Neuronal stem cell (in vitro differentiated cells): Measurements from ENCODE around the gene CNPY2.

Experiments
- DNase-seq: peaks from one replicate; pipeline ENCODE4 v3.0.0-alpha.2; 2013; ENCODE audit warnings: low spot score
- H2AFZ ChIP-seq: one replicate; pipeline ENCODE4 v1.6.1; 2013; ENCODE audit warnings: mild to moderate bottlenecking, low read length, inconsistent platforms
- H2AK5ac ChIP-seq: 2 replicates; pipeline ENCODE4 v1.6.1; 2013; ENCODE audit warnings: low read depth, mild to moderate bottlenecking, inconsistent platforms, low read length, moderate library complexity, mixed read lengths
- H2BK120ac ChIP-seq: 2 replicates; pipeline ENCODE4 v1.6.1; 2013; ENCODE audit warnings: low read depth, mild to moderate bottlenecking, inconsistent platforms, low read length, moderate library complexity, mixed read lengths
- H2BK12ac ChIP-seq: one replicate; pipeline ENCODE4 v1.6.1; 2013; ENCODE audit warnings: low read length, inconsistent platforms
- H2BK15ac ChIP-seq: 2 replicates; pipeline ENCODE4 v1.6.1; 2013; ENCODE audit warnings: mild to moderate bottlenecking, low read length, inconsistent platforms, mixed read lengths
- H2BK5ac ChIP-seq: one replicate; pipeline ENCODE4 v1.6.1; 2013; ENCODE audit warnings: inconsistent platforms, mild to moderate bottlenecking, low read length, moderate library complexity
- H3K14ac ChIP-seq: one replicate; pipeline ENCODE4 v1.6.1; 2013; ENCODE audit warnings: low read length, inconsistent platforms
- H3K18ac ChIP-seq: 2 replicates; pipeline ENCODE4 v1.6.1; 2013; ENCODE audit warnings: low read length, inconsistent platforms
- H3K23ac ChIP-seq: 2 replicates; pipeline ENCODE4 v1.6.1; 2013; ENCODE audit warnings: low read depth, mild to moderate bottlenecking, mixed read lengths, low read length, inconsistent platforms; ENCODE audit not compliant: poor library complexity
- H3K27ac ChIP-seq: replicated peaks from 3 replicates; pipeline ENCODE4 v1.5.1; 2013; ENCODE audit warnings: low read length, inconsistent platforms
- H3K27me3 ChIP-seq, 3 experiments: 2 replicates each; pipeline ENCODE4 v1.6.1; 2013; ENCODE audit warnings: low read length in 3 of 3, mild to moderate bottlenecking in 2 of 3, inconsistent platforms in 1 of 3, low read depth in 1 of 3, mixed read lengths in 1 of 3, moderate library complexity in 1 of 3; ENCODE audit not compliant: control insufficient read depth in 3 of 3, insufficient read depth in 3 of 3
- H3K36me3 ChIP-seq, 2 donors: replicated peaks in 1 of 2; 2 replicates each; pipeline ENCODE4 v1.6.1; 2013; ENCODE audit warnings: low read length in 2 of 2; ENCODE audit not compliant: control insufficient read depth in 2 of 2, insufficient read depth in 2 of 2
- H3K4ac ChIP-seq: 2 replicates; pipeline ENCODE4 v1.6.1; 2013; ENCODE audit warnings: inconsistent platforms, mild to moderate bottlenecking, low read length, moderate library complexity
- H3K4me1 ChIP-seq, 2 donors: 1 replicate in 1 of 2; 2 replicates in 1 of 2; pipeline ENCODE4 v1.6.1; 2013; ENCODE audit warnings: low read length in 2 of 2, low read depth in 1 of 2; ENCODE audit not compliant: control insufficient read depth in 2 of 2, insufficient read depth in 1 of 2
- H3K4me2 ChIP-seq: one replicate; pipeline ENCODE4 v1.6.1; 2013; ENCODE audit warnings: mild to moderate bottlenecking, low read length, inconsistent platforms; ENCODE audit not compliant: insufficient read depth, poor library complexity, severe bottlenecking
- H3K4me3 ChIP-seq, 2 donors: 2 replicates each; pipeline ENCODE4 v1.5.1; 2013; ENCODE audit warnings: low read length in 2 of 2, mild to moderate bottlenecking in 2 of 2, inconsistent platforms in 1 of 2, moderate library complexity in 1 of 2
- H3K79me1 ChIP-seq: one replicate; pipeline ENCODE4 v1.6.1; 2013; ENCODE audit warnings: low read depth, mild to moderate bottlenecking, inconsistent platforms, low read length, moderate library complexity
- H3K9ac ChIP-seq: one replicate; pipeline ENCODE4 v1.6.1; 2013; ENCODE audit warnings: mild to moderate bottlenecking, low read depth, low read length, inconsistent platforms; ENCODE audit not compliant: poor library complexity
- H3K9me3 ChIP-seq, 2 donors: replicated peaks in 1 of 2; 2 replicates each; pipeline versions ENCODE3 to v1.6.1; 2013; ENCODE audit warnings: low read length in 2 of 2, mild to moderate bottlenecking in 2 of 2, inconsistent platforms in 1 of 2, low read depth in 1 of 2, mixed read lengths in 1 of 2, moderate library complexity in 1 of 2; ENCODE audit not compliant: control insufficient read depth in 2 of 2, insufficient read depth in 1 of 2
- H4K8ac ChIP-seq: one replicate; pipeline ENCODE4 v1.6.1; 2013; ENCODE audit warnings: low read depth, mild to moderate bottlenecking, inconsistent platforms, low read length, moderate library complexity
- H4K91ac ChIP-seq: one replicate; pipeline ENCODE4 v1.6.1; 2013; ENCODE audit warnings: low read length, low read depth, mild to moderate bottlenecking, inconsistent platforms; ENCODE audit not compliant: poor library complexity
- WGBS, 2 donors: extraction: QIAGEN DNeasy Blood & Tissue Kit; methylation state at CpG; one replicate each; pipeline ENCODE4 v1.1.7; 2013; ENCODE audit warnings: missing lambda C conversion rate in 2 of 2, mixed read lengths in 1 of 2; ENCODE audit not compliant: insufficient read length in 2 of 2, insufficient replicate concordance in 1 of 2; ENCODE audit errors: extremely low coverage in 2 of 2; 5-methylcytosine and 5-hydroxymethylcytosine counted together

The CNPY2 gene

DNA sequence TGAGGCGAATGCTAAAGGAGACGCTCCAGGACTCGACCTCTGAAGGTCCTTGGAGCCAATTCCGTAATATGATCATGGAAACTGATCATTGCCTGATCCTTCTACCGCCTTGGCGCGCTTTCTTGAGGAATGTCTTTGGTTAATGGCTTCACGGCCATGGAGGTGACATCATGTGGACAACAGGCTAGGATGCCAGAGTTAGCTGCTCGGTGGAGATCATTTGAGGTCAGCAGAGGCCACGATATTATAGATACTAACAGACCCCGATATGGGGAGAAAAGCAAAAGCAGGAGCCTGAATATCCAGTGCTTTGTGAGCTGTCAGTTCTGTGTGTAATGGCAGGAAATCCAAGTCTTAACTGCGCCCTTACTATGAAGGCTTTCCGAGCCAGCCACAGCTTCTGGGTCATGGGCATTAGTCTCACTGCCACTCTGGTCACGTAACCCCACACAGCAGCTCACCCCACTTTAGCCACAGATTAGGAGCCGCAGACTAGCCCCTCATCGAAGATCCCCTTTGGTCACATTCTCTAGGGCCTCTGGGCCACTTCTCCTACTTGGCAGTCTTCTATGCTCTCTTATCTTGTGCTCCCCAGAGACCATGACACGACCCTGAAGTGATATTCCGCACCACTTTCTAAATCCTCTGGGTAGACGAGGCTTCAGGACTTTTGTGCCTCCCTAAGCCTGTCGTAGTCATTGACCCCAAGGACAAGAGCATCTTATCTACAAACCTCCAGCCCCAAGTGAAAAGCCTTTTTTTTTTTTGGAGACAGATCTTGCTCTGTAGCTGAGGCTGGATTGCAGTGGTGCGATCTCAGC is 14.9 kb downstream of the CNPY2 start:
- H3K27ac ChIP-seq, result peak overlapping the region; percentile 65
- no peak for DNase-seq
- no peak overlapping the region for H3K9ac ChIP-seq
- no peak overlapping the region for H3K23ac ChIP-seq
- WGBS, 2 donors, result no CpG with 5 or more reads among the region's 21 CpGs
- no peaks in the 10 kb centered on the region for H3K9me3 ChIP-seq
- no peak overlapping the region for H2BK15ac ChIP-seq
- H2AK5ac ChIP-seq, result peak overlapping the region; percentile 11
- H2BK12ac ChIP-seq, result no peak overlapping the region
- H3K4me3 ChIP-seq, result peak overlapping the region; percentile 52 to 56
- H3K14ac ChIP-seq, result no peak overlapping the region
- H2AFZ ChIP-seq, result peak overlapping the region; percentile 72
- no peak overlapping the region for H3K4ac ChIP-seq
- H3K36me3 ChIP-seq, result peaks cover 4 to 67% of the 10 kb centered on the region in 2 donors
- no peak overlapping the region for H2BK5ac ChIP-seq
- H3K18ac ChIP-seq, result no peak overlapping the region
- H3K79me1 ChIP-seq, result peaks cover 5% of the 10 kb centered on the region
- H4K91ac ChIP-seq, result no peak overlapping the region
- no peak overlapping the region for H4K8ac ChIP-seq
- H3K27me3 ChIP-seq, result no peaks in the 10 kb centered on the region
- no peak overlapping the region for H2BK120ac ChIP-seq
- peak overlapping the region; percentile 54 for H3K4me2 ChIP-seq
- H3K4me1 ChIP-seq, result peaks cover 6 to 10% of the 10 kb centered on the region in 2 donors

DNA sequence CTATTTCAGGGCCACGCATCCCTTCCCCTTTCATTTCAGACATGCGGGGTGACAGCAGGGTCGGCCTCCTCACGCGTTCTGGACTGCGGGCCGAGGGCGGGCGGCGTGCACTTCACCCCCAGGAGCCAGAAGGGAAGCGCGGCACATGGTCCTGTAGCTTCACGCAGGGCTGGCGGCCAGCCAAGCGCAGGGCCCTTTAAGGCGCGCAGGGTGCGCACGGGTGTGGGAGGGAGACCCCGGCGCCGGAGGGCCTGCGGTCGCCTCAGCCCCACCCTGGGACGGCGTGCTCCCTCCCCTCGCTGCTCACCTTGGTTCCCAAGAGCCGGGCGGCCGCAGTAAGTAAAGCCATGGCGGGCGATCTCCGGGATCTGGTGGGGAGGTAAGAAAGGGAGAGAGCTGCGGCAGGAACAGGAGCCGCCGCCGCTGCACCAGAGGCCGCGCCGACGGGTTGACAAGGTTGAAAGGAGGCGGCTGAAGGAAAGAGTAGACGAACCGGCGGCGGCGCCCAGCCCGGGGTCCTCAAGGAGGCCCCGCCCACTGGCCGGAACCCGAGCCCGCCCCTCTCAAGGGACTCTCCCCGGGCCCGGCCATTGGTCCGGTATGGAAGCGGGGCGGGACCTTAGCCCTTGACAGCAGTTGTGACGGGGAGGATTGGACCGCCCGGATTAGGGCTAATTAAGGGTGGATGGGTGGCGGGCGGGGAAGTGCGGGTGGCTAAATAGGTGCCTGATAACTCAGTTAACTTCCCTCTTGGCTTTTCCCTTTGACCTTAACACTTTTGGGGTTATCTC is 15.7 kb downstream of the CNPY2 start, which contains the start of gene CS:
TSS of gene CS (minus strand) at position 478 of the 791 bp plus-strand sequence. CDS start at position 349, 129 bp downstream.
- Histone ChIP-seq H3K9ac (peak within 1 kb of the TSS; percentile 95), H2AFZ (peak within 1 kb of the TSS; percentile 72), H2BK12ac (no peak within 1 kb of the TSS), H3K79me1 (peaks cover 5% of the 10 kb centered on the region), H2BK120ac (peak within 1 kb of the TSS; percentile 40), H2BK15ac (no peak within 1 kb of the TSS), H3K14ac (no peak within 1 kb of the TSS), H2BK5ac (no peak within 1 kb of the TSS), H3K27ac (peak within 1 kb of the TSS; percentile 73), H3K27me3 (no peaks in the 10 kb centered on the region), H3K23ac (peak within 1 kb of the TSS; percentile 38), H2AK5ac (peak within 1 kb of the TSS; percentile 52), H3K36me3 (peaks cover 1 to 61% of the 10 kb centered on the region in 2 donors), H3K4me2 (peak within 1 kb of the TSS; percentile 75), H3K18ac (peak within 1 kb of the TSS; percentile 76), H4K91ac (peak within 1 kb of the TSS; percentile 50), H4K8ac (no peak within 1 kb of the TSS), H3K9me3 (no peaks in the 10 kb centered on the region), H3K4me3 (peak within 1 kb of the TSS; percentile 56 to 98), H3K4ac (no peak within 1 kb of the TSS), H3K4me1 (peaks cover 6 to 10% of the 10 kb centered on the region in 2 donors)
- WGBS, 2 donors, result no CpG with 5 or more reads among the region's 63 CpGs
- DNase-seq, result peak; percentile 96

DNA sequence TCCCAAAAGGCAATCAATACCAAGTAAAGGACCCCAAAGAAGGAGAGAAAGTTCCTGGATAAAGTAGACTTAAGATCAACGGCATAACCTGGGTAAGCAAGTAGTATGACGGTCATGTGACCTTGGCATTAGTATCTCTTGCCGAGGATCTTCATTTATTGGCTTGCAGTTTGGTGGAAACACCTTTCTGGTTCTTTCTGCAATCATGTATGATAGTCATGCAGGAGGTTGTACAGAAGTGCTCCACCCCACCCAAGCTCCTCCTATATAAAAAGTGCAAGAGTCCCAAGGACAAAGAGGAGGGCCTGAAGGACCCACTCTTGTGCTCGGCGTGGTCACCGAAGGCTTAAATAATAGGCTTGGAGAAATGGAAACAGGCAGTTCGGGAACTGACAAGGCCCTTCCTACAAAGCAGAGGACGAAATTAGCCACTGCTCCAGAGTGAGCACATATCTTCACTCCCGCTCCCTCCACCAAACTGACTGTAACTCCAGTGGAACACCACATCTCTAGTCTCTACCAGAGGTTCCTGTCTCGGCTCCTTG is 16.4 kb downstream of the CNPY2 start:
- peak overlapping the region; percentile 56 to 98 for H3K4me3 ChIP-seq
- no peak overlapping the region for H3K18ac ChIP-seq
- peaks cover 6 to 10% of the 10 kb centered on the region in 2 donors for H3K4me1 ChIP-seq
- no peak overlapping the region for H2BK12ac ChIP-seq
- no peaks in the 10 kb centered on the region for H3K27me3 ChIP-seq
- peak overlapping the region; percentile 52 for H2AK5ac ChIP-seq
- WGBS, 2 donors, result no CpG with 5 or more reads among the region's 10 CpGs
- H3K23ac ChIP-seq, result peak overlapping the region; percentile 38
- no peaks in the 10 kb centered on the region for H3K9me3 ChIP-seq
- H3K36me3 ChIP-seq, result peaks cover under 1 to 63% of the 10 kb centered on the region in 2 donors
- H2BK120ac ChIP-seq, result peak overlapping the region; percentile 40
- DNase-seq, result no peak
- H4K91ac ChIP-seq, result no peak overlapping the region
- peak overlapping the region; percentile 72 for H2AFZ ChIP-seq
- H3K9ac ChIP-seq, result peak overlapping the region; percentile 95
- no peak overlapping the region for H4K8ac ChIP-seq
- peak overlapping the region; percentile 75 for H3K4me2 ChIP-seq
- no peak overlapping the region for H2BK5ac ChIP-seq
- H3K27ac ChIP-seq, result no peak overlapping the region
- no peak overlapping the region for H2BK15ac ChIP-seq
- H3K79me1 ChIP-seq, result peaks cover 5% of the 10 kb centered on the region
- no peak overlapping the region for H3K4ac ChIP-seq
- H3K14ac ChIP-seq, result no peak overlapping the region
